ENCODE data around the gene NFIA. TPM values are rescaled to one million over a fixed set of nuclear protein-coding genes. Genes with fewer than 3 reads are reported as not detected.

The NFIA gene
- total RNA-seq, 1 experiment from 2014 or later, result 20.9 TPM

GRCh38 chr1:61368876-61369275 is 286.5 kb downstream of the NFIA start:
- no TSS peak for BruUV-seq (replicated peaks)
- no peak for ATAC-seq
- Histone ChIP-seq H3K9me3 (ENCODE audit: control insufficient read depth, insufficient read depth, low read depth, low read length) (no peaks in the 10 kb centered on the region), H3K27me3 (ENCODE audit: control insufficient read depth, insufficient read depth, low read length) (no peaks in the 10 kb centered on the region), H3K36me3 (ENCODE audit: control insufficient read depth, insufficient read depth, low read length) (no peaks in the 10 kb centered on the region), H3K4me3 (ENCODE audit: low read depth in 2 of 2, low read length in 2 of 2) (no peak overlapping the region), H3K4me1 (ENCODE audit: control insufficient read depth, insufficient read depth, low read length) (no peaks in the 10 kb centered on the region), H3K27ac (ENCODE audit: low read length) (no peak overlapping the region)
- DNase-seq (ENCODE audit: low read depth, low spot score), result no peak
- CTCF ChIA-PET, result no interaction called here
- TF ChIP-seq TCF7L2 (IDR thresholded peaks at IDR 0.05; ENCODE audit: low read depth, low read length) (no peak), CTCF (IDR thresholded peaks at IDR 0.05) (no peak), SIN3A (IDR thresholded peaks at IDR 0.05; ENCODE audit: borderline replicate concordance, insufficient read depth, low read depth, low read length) (no peak), POLR2AphosphoS5 (IDR thresholded peaks at IDR 0.05; ENCODE audit: low read depth, low read length) (no peak), REST (IDR thresholded peaks at IDR 0.05; ENCODE audit: insufficient read depth in 1 of 2, low read depth in 2 of 2, low read length in 1 of 2) (no peak)
- intact Hi-C loops (cut with micrococcal nuclease; ENCODE audit: unreplicated experiment) (no loop called here), in situ Hi-C loops (cut with HindIII; ENCODE audit: low pct_unique_long_range_greater_than_20kb, low sequenced_read_pairs) (no loop called here)
- POLR2A ChIA-PET, result no interaction called here

GRCh38 chr1:61370177-61370912 is 288.0 kb downstream of the NFIA start:
- H3K27me3 ChIP-seq (ENCODE audit: control insufficient read depth, insufficient read depth, low read length), result no peaks in the 10 kb centered on the region
- ATAC-seq (no peak), DNase-seq (ENCODE audit: low read depth, low spot score) (no peak)
- no TSS peak for BruUV-seq (replicated peaks)
- H3K27ac ChIP-seq (ENCODE audit: low read length), result no peak overlapping the region
- H3K4me3 ChIP-seq (ENCODE audit: low read depth in 2 of 2, low read length in 2 of 2), result no peak overlapping the region
- TF ChIP-seq POLR2AphosphoS5 (IDR thresholded peaks at IDR 0.05; ENCODE audit: low read depth, low read length) (no peak), REST (IDR thresholded peaks at IDR 0.05; ENCODE audit: insufficient read depth in 1 of 2, low read depth in 2 of 2, low read length in 1 of 2) (no peak), TCF7L2 (IDR thresholded peaks at IDR 0.05; ENCODE audit: low read depth, low read length) (no peak), SIN3A (IDR thresholded peaks at IDR 0.05; ENCODE audit: borderline replicate concordance, insufficient read depth, low read depth, low read length) (no peak), CTCF (IDR thresholded peaks at IDR 0.05) (no peak)
- intact Hi-C loops (cut with micrococcal nuclease; ENCODE audit: unreplicated experiment) (no loop called here), in situ Hi-C loops (cut with HindIII; ENCODE audit: low pct_unique_long_range_greater_than_20kb, low sequenced_read_pairs) (no loop called here)
- no peaks in the 10 kb centered on the region for H3K4me1 ChIP-seq (ENCODE audit: control insufficient read depth, insufficient read depth, low read length)
- no peaks in the 10 kb centered on the region for H3K36me3 ChIP-seq (ENCODE audit: control insufficient read depth, insufficient read depth, low read length)
- ChIA-PET POLR2A (interaction anchor here (0.7 kb wide), 1 partner anchor 374 kb away, joined by 3 read pairs; no protein-coding TSS in a partner anchor), CTCF (no interaction called here)
- no peaks in the 10 kb centered on the region for H3K9me3 ChIP-seq (ENCODE audit: control insufficient read depth, insufficient read depth, low read depth, low read length)

Data from Panc1 (cell line).